ENCODE measurements around the gene OR11A1. TPM values are rescaled to one million over a fixed set of nuclear protein-coding genes. Genes with fewer than 3 reads are reported as not detected.
"Not testable (repeated sequence)": the region's sequence is repeated elsewhere in the genome, so short reads cannot be mapped to it uniquely, and the experiment has no call there.

The OR11A1 gene
- total and polyA plus RNA-seq, 2 donors (not counting 3 experiments of a cell fraction or from before 2014, with no cell fraction given) = not detected

- no peaks in the 10 kb centered on the region for H3K79me2 ChIP-seq (ENCODE audit: control insufficient read depth, insufficient read depth, low read length)
- no peaks in the 10 kb centered on the region for H3K9me1 ChIP-seq (replicated peaks; ENCODE audit: control insufficient read depth, extremely low read depth, insufficient read depth, low read length)
- POLR2A ChIA-PET = no interaction called here
- H3K27me3 ChIP-seq (ENCODE audit: control insufficient read depth in 2 of 2, insufficient read depth in 2 of 2, low read length in 2 of 2) = no peaks in the 10 kb centered on the region
- CTCF ChIA-PET = no interaction called here
- dilution Hi-C loops (cut with MboI; ENCODE audit: extremely low pct_ligation_motif_present, low sequenced_read_pairs) (no loop called here), intact Hi-C loops (cut with micrococcal nuclease) (no loop called here)
- H3K9me3 ChIP-seq (replicated peaks; ENCODE audit: control insufficient read depth, insufficient read depth, low read length) = no peaks in the 10 kb centered on the region
- BruUV-seq (replicated peaks) = no TSS peak
- no peaks in the 10 kb centered on the region for H4K20me1 ChIP-seq (replicated peaks; ENCODE audit: control insufficient read depth, extremely low read depth, insufficient read depth, low read length)
- H3K4me3 ChIP-seq (replicated peaks in 1 of 3; ENCODE audit: insufficient read depth in 1 of 3, low read depth in 1 of 3, low read length in 3 of 3) = no peak within 1 kb of the TSS
- H3K27ac ChIP-seq (ENCODE audit: insufficient read depth, low read depth, low read length) = no peak within 1 kb of the TSS
- H2AFZ ChIP-seq (ENCODE audit: low read depth, low read length) = no peak within 1 kb of the TSS
- DNase-seq (ENCODE audit: low read depth, low spot score) (no peak), FAIRE-seq (no peak)
- H3K36me3 ChIP-seq (ENCODE audit: control insufficient read depth in 2 of 2, extremely low read depth in 1 of 2, insufficient read depth in 2 of 2, low read length in 2 of 2) = no peaks in the 10 kb centered on the region
- no peak for TF ChIP-seq GATA2 (IDR thresholded peaks at IDR 0.05; ENCODE audit: insufficient read depth, insufficient read length, low read depth, low read length)
- no peak for TF ChIP-seq FOS (IDR thresholded peaks at IDR 0.05; ENCODE audit: borderline replicate concordance, insufficient read depth, low read length)
- TF ChIP-seq, protein P1, sequence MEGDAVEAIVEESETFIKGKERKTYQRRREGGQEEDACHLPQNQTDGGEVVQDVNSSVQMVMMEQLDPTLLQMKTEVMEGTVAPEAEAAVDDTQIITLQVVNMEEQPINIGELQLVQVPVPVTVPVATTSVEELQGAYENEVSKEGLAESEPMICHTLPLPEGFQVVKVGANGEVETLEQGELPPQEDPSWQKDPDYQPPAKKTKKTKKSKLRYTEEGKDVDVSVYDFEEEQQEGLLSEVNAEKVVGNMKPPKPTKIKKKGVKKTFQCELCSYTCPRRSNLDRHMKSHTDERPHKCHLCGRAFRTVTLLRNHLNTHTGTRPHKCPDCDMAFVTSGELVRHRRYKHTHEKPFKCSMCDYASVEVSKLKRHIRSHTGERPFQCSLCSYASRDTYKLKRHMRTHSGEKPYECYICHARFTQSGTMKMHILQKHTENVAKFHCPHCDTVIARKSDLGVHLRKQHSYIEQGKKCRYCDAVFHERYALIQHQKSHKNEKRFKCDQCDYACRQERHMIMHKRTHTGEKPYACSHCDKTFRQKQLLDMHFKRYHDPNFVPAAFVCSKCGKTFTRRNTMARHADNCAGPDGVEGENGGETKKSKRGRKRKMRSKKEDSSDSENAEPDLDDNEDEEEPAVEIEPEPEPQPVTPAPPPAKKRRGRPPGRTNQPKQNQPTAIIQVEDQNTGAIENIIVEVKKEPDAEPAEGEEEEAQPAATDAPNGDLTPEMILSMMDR (IDR thresholded peaks at IDR 0.05; ENCODE audit: extremely low read depth in 1 of 2, insufficient read depth in 1 of 2, low read depth in 1 of 2, low read length in 2 of 2) = no peak
- TF ChIP-seq MYC (IDR thresholded peaks at IDR 0.05; ENCODE audit: low read depth, low read length) = no peak
- no peak for TF ChIP-seq POLR2AphosphoS5 (IDR thresholded peaks at IDR 0.05; ENCODE audit: insufficient read depth, low read depth, low read length)
- no peak for TF ChIP-seq POLR2A (IDR thresholded peaks at IDR 0.05; ENCODE audit: low read depth, low read length)
- TF ChIP-seq MAX (IDR thresholded peaks at IDR 0.05; ENCODE audit: insufficient read depth, insufficient read length) = no peak
- TF ChIP-seq EZH2 (IDR thresholded peaks at IDR 0.05; ENCODE audit: borderline replicate concordance, low read depth, low read length, severe bottlenecking) = no peak
- no peak for TF ChIP-seq JUN (IDR thresholded peaks at IDR 0.05; ENCODE audit: borderline replicate concordance, insufficient read depth, insufficient read length, low read depth)
- H3K9ac ChIP-seq (replicated peaks; ENCODE audit: extremely low read depth, insufficient read depth, low read length) = no peak within 1 kb of the TSS
- no peak within 1 kb of the TSS for H3K4me2 ChIP-seq (ENCODE audit: insufficient read depth, low read length)
- no peaks in the 10 kb centered on the region for H3K4me1 ChIP-seq (ENCODE audit: control insufficient read depth, extremely low read depth, insufficient read depth, low read length)
Observed at GRCh38 chr6:29439006-29439405, 17.9 kb downstream of the OR11A1 start, which contains the start of gene OR10C1. TSS of gene OR10C1 (plus strand) at chr6:29439306. CDS start at chr6:29440016, 710 bp downstream.

GRCh38 chr6:29436730-29437129 is 20.1 kb downstream of the OR11A1 start:
- not testable (repeated sequence) for BruUV-seq (replicated peaks)

More at GRCh38 chr6:29436730-29437129, 20.1 kb downstream of the OR11A1 start:
- intact Hi-C loops (cut with micrococcal nuclease); FAIRE-seq; H3K9me1 ChIP-seq (replicated peaks; ENCODE audit: control insufficient read depth, extremely low read depth, insufficient read depth, low read length); H3K27me3 ChIP-seq (ENCODE audit: control insufficient read depth in 2 of 2, insufficient read depth in 2 of 2, low read length in 2 of 2); CTCF ChIA-PET; H3K79me2 ChIP-seq (ENCODE audit: control insufficient read depth, insufficient read depth, low read length); H3K4me2 ChIP-seq (ENCODE audit: insufficient read depth, low read length); H3K9me3 ChIP-seq (replicated peaks; ENCODE audit: control insufficient read depth, insufficient read depth, low read length); dilution Hi-C loops (cut with MboI; ENCODE audit: extremely low pct_ligation_motif_present, low sequenced_read_pairs); DNase-seq (ENCODE audit: low read depth, low spot score); H3K27ac ChIP-seq (ENCODE audit: insufficient read depth, low read depth, low read length); H3K4me1 ChIP-seq (ENCODE audit: control insufficient read depth, extremely low read depth, insufficient read depth, low read length); H3K9ac ChIP-seq (replicated peaks; ENCODE audit: extremely low read depth, insufficient read depth, low read length); H2AFZ ChIP-seq (ENCODE audit: low read depth, low read length); H3K4me3 ChIP-seq (replicated peaks in 1 of 3; ENCODE audit: insufficient read depth in 1 of 3, low read depth in 1 of 3, low read length in 3 of 3); POLR2A ChIA-PET; H3K36me3 ChIP-seq (ENCODE audit: control insufficient read depth in 2 of 2, extremely low read depth in 1 of 2, insufficient read depth in 2 of 2, low read length in 2 of 2); H4K20me1 ChIP-seq (replicated peaks; ENCODE audit: control insufficient read depth, extremely low read depth, insufficient read depth, low read length): not testable (repeated sequence)

All from endothelial cell of umbilical vein (primary cell).